ENCODE results near the gene NACC1.

NACC1 gene

DNA sequence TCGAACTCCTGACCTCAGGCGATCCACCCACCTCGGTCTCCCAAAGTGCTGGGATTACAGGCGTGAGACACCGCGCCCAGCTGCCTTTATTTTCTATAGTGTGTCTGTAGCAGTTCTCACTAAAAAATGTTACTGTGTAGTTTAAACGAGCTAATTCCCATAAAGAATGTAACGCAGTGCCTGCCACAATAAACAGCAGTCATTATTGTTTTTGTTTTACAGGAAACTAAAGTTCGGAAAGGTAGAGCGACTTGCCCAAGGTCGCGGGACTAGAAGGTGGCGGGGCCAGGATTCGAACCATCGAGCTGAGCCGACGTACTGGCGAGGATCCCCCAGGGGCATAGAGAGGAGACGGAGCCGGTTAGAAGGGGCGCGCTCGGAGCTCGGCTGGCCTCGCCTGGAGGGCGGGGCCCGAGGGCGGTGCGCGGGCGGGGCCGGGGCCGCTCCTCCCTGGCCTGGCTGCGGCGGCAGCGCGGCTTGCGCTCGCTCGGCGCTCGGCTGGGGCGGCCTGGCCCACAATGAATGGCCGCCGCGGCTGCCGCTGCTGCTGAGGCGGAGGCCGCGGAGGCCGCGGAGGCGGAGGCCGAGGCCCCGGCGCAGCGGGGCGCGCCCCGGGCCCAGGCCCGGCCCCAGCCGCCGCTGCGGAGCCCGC is at the start of gene NACC1:
TSS of gene NACC1 (plus strand) at position 493 of the 652 bp plus-strand sequence. CDS start 16,944 bp downstream, outside the sequence.
- peak; percentile 89 for DNase-seq (ENCODE audit: low read depth)
- peak within 1 kb of the TSS; percentile 94 for H3K4me3 ChIP-seq (ENCODE audit: low read depth, low read length)

DNA sequence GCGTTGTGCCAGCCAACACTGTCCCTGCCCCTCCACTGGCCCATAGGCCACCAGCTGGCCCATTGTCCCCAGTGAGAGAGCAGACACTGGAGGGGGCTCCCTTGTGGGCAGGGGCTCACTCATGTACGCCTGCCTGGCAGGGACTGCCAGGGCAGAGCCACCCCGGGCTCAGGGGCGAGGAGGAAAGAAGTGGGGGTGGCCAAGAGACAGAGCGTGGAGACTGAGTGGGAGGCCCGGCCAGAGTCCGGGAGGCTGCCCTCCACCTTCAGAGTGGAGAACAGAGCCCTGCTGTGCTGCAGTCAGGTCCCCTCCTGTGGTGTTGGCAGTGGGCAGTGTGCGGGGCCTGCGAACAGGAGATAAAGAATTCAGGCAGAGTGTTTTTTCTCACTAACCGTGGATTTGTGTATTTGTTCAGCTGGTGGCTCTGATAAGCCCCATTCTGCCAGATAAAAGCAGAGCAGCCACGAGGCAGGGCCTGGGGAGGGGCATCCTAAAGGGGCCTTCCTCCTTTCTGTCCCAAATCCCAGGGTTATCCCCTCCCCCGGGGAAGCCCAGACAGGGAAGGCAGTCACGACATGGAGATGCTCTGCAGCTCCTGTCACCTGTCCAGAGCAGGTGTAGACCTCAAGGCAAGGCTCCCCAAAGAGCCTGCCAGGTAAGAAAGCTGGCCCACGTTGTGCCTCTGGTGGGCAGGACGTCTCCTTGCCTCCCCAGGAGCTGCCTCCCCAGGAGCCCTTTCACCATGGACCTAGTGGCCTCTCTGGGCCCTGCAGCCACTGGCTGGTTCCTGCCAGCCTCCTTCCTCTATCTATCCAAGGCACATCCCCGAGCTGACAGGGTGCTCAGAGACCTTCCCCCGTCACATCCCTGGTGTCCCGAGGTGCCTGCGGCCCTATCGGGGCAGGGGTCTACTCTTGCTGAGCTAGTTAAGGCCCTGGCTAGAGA is 48.4 kb upstream of the NACC1 start:
- DNase-seq (ENCODE audit: low read depth) = no peak
- H3K4me3 ChIP-seq (ENCODE audit: low read depth, low read length) = no peak overlapping the region
- TF ChIP-seq, protein P1, sequence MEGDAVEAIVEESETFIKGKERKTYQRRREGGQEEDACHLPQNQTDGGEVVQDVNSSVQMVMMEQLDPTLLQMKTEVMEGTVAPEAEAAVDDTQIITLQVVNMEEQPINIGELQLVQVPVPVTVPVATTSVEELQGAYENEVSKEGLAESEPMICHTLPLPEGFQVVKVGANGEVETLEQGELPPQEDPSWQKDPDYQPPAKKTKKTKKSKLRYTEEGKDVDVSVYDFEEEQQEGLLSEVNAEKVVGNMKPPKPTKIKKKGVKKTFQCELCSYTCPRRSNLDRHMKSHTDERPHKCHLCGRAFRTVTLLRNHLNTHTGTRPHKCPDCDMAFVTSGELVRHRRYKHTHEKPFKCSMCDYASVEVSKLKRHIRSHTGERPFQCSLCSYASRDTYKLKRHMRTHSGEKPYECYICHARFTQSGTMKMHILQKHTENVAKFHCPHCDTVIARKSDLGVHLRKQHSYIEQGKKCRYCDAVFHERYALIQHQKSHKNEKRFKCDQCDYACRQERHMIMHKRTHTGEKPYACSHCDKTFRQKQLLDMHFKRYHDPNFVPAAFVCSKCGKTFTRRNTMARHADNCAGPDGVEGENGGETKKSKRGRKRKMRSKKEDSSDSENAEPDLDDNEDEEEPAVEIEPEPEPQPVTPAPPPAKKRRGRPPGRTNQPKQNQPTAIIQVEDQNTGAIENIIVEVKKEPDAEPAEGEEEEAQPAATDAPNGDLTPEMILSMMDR (conservative IDR thresholded peaks at IDR 0.05; ENCODE audit: low read depth, low read length) = peak; percentile 16

More for the DNA sequence above, at the start of gene NACC1:
- TF ChIP-seq, protein P1 (conservative IDR thresholded peaks at IDR 0.05; ENCODE audit: low read depth, low read length) = no peak

DNA sequence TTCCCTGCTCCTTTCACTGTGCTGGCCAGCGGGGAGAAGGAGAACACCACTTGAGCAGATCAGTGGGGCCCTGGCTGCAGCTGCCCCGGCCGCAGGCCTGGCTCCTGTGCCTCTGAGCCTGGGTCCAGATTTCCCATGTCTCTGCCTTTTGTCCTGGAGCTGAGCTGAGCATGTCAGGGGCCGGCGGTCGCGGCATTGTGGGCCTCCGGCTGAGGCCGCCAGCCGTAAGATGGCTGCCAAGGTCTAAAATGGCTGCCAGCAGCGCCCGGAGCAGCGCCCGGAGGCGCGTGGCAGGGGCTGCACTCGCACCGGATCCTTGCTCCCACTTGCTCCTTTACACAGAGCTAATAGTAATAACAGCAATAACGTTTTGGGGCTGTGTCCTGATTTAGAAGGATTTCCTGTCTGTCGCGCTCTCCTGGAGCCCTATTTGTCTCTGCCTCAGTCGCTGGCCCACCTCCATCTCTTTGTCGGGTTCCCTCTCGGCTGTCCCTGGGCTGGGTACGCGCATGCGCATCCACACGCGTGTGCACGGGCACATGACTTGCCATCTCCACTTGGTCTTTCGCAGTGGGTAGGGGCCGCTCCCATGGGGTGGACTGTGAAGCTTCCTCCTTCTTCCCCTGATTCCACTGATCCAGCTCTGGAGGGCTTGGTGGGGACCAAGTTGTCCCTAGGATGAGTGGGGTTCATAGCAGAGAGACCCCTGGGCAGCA is 47.5 kb upstream of the NACC1 start:
- DNase-seq (ENCODE audit: low read depth) = no peak
- H3K4me3 ChIP-seq (ENCODE audit: low read depth, low read length) = no peak overlapping the region
- TF ChIP-seq, protein P1 (conservative IDR thresholded peaks at IDR 0.05; ENCODE audit: low read depth, low read length) = no peak

DNA sequence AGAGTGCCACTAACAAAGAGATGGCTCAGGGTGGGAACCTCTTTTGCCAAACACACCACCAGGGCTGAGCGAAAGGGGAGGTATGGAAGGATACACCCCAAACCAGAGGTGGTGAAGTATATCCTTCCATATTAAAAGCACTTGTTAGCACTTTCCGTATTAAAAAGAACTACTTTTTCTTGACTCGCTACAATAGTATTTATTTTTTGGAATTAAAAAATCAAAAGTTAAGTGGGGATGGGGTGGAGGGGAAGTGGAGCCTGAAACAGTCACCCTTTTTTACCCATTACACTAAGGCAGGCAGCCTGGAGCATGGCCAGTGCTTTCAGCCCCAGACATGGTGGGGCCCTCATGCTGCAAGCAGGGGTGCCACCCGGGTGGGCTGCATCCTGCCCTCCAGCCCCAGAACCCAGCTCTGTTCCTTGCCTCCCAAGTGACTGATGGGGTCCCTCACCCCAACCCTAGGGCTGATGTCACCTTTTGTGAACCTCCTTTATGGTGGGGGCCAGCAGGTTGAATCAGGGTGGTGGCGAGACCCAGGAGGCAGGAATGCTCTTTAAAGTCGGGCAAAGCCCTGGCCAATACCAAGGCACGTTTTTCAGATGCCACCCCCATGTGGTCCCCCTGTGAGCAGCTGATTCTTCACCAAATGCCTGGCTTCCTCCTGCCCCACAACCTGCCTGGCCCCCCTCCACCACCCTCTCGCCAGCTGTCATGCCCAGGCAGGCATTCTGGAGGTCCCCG is 46.4 kb upstream of the NACC1 start:
- TF ChIP-seq, protein P1 (conservative IDR thresholded peaks at IDR 0.05; ENCODE audit: low read depth, low read length) = no peak
- DNase-seq (ENCODE audit: low read depth) = no peak
- H3K4me3 ChIP-seq (ENCODE audit: low read depth, low read length) = no peak overlapping the region

DNA sequence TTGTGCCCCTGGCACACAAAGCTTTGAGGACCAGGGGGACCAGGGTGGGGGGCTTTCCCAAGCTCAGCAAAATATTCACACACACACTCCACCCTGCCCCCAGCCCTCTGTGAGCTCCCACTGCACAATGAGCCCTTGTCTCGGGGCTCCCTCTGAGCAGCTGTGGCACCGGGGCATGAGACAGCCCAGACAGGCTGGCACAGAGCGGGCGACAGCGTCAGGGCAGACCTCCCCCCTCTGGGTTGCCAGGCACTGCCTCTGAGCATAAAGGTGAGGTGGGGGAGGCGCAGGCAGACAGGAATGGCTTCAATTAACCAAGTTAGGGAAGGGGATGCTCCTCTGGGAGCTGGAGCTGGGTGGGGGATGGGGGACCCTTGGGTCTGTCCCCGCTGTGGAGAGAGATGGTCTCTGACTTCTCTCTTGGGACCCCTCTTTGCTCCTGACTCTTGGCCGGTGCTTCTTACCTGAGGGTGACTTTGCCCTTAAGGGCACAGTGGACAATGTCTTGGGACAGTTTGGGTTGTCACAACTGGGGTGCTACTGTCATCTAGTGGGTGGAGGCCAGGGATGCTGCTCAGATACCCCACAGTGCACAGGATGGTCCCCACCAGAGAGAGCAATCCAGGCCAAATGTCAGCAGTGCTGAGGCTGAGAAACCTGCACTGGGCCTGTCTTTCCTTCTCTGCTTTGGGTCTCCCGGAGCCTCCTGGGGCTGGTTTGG is 45.7 kb upstream of the NACC1 start:
- DNase-seq (ENCODE audit: low read depth) = no peak
- TF ChIP-seq, protein P1 (conservative IDR thresholded peaks at IDR 0.05; ENCODE audit: low read depth, low read length) = no peak
- H3K4me3 ChIP-seq (ENCODE audit: low read depth, low read length) = no peak overlapping the region

DNA sequence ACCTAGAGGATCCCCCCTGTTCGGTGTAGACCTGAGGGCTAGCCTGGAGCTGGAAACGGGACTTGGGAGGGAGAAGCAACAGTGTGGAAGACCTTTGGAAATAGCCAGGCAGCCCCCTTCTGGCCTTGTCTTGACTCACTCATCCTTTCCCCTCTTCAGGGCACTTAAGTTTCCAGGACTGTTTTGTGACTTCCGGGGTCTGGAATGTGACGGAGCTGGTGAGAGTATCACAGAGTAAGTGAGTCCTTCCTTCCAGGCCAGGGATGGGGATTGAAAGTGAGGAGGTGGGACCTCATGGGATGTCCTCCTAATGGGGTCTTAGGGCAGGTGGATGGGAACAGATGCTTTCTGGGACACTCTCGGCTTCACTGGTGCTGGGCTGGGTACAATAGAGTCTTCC is 44.8 kb upstream of the NACC1 start:
- TF ChIP-seq, protein P1 (conservative IDR thresholded peaks at IDR 0.05; ENCODE audit: low read depth, low read length) = no peak
- no peak overlapping the region for H3K4me3 ChIP-seq (ENCODE audit: low read depth, low read length)
- DNase-seq (ENCODE audit: low read depth) = no peak
